Vagina (tissue), 2 donors: ENCODE measurements around the gene PDCD7. TPM values are rescaled to one million over a fixed set of nuclear protein-coding genes. Genes with fewer than 3 reads are reported as not detected.
A peak's percentile ranks its signal among the peaks of the same experiment; 100 is the strongest.

ENCODE experiments used
- DNase-seq, 2 donors: peaks; one replicate each; pipeline ENCODE4 v3.0.0-alpha.2; 2017; ENCODE audit errors: extremely low spot score in 2 of 2
- H3K27ac ChIP-seq: fragments of 200-600 bp; sonication (generic); one replicate; pipeline ENCODE4 v1.5.1; 2019
- H3K27me3 ChIP-seq: fragments of 200-600 bp; sonication (generic); one replicate; pipeline ENCODE4 v1.5.1; 2019
- H3K36me3 ChIP-seq, 2 donors: fragments of 200-600 bp; sonication (generic); one replicate each; pipeline ENCODE4 v1.5.1; 2017 to 2019
- H3K4me1 ChIP-seq: fragments of 200-600 bp; sonication (generic); one replicate; pipeline ENCODE4 v1.5.1; 2019
- H3K4me3 ChIP-seq, 2 donors: fragments of 200-600 bp; sonication (generic); 1 replicate in 1 of 2; 2 replicates in 1 of 2; pipeline ENCODE4 v1.5.1; 2016 to 2019
- H3K9me3 ChIP-seq: fragments of 200-600 bp; sonication (generic); one replicate; pipeline ENCODE4 v1.5.1; 2019
- CTCF ChIP-seq, 3 experiments: fragments of 450-650 bp in 2 of 3; fragments of 200-600 bp in 1 of 3; sonication (generic) in 1 of 3; IDR thresholded peaks; one replicate each; pipeline ENCODE4 v1.5.1; 2017 to 2019; ENCODE audit warnings: antibody characterized with exemption in 3 of 3, mild to moderate bottlenecking in 2 of 3, moderate library complexity in 2 of 3
- POLR2A ChIP-seq, 2 donors: fragments of 450-650 bp; IDR thresholded peaks; one replicate each; pipeline ENCODE4 v1.6.1; 2017; ENCODE audit warnings: antibody characterized with exemption in 2 of 2, mild to moderate bottlenecking in 2 of 2, moderate library complexity in 2 of 2
- POLR2AphosphoS5 ChIP-seq, 2 donors: sonication (generic); formaldehyde crosslinking; IDR thresholded peaks; one replicate each; pipeline ENCODE4 v1.9.0; 2017; ENCODE audit warnings: antibody characterized with exemption in 2 of 2, mild to moderate bottlenecking in 2 of 2, low read depth in 1 of 2; ENCODE audit not compliant: insufficient read depth in 1 of 2
- intact Hi-C: fragments of 100-400 bp; cut with DNase I; formaldehyde crosslinking; loops from one replicate; pipeline ENCODE4 v1.15.1; 2023
- total RNA-seq: library from RNA; depleted of rRNA; stranded (reverse); fragments of >200 nt; gene quantifications from one replicate; pipeline ENCODE4 v1.2.3, GENCODE V29; 2016

The PDCD7 gene
- total RNA-seq, 1 donor from 2014 or later = 16.5 TPM

- Histone ChIP-seq H3K4me1 (peaks cover 31% of the 10 kb centered on the region), H3K9me3 (no peaks in the 10 kb centered on the region), H3K36me3 (peaks cover 0 to 68% of the 10 kb centered on the region in 2 donors), H3K27ac (no peak overlapping the region), H3K27me3 (no peaks in the 10 kb centered on the region), H3K4me3 (no peak overlapping the region)
- intact Hi-C loops = no loop called here
- TF ChIP-seq POLR2AphosphoS5 (IDR thresholded peaks at IDR 0.05; ENCODE audit: insufficient read depth in 1 of 2, low read depth in 1 of 2) (no peak), CTCF (IDR thresholded peaks at IDR 0.05) (no peak), POLR2A (IDR thresholded peaks at IDR 0.05) (no peak)
- no peak for DNase-seq
Measured at GRCh38 chr15:65176056-65176455, 42.4 kb upstream of the PDCD7 start.

GRCh38 chr15:65175511-65175910 lies 41.9 kb upstream of the PDCD7 start:
- no peak for DNase-seq
- Histone ChIP-seq H3K36me3 (peaks cover 0 to 71% of the 10 kb centered on the region in 2 donors), H3K4me1 (peaks cover 25% of the 10 kb centered on the region), H3K9me3 (no peaks in the 10 kb centered on the region), H3K27me3 (no peaks in the 10 kb centered on the region), H3K27ac (no peak overlapping the region), H3K4me3 (no peak overlapping the region)
- intact Hi-C loops = no loop called here
- TF ChIP-seq POLR2A (IDR thresholded peaks at IDR 0.05) (no peak), POLR2AphosphoS5 (IDR thresholded peaks at IDR 0.05; ENCODE audit: insufficient read depth in 1 of 2, low read depth in 1 of 2) (no peak), CTCF (IDR thresholded peaks at IDR 0.05) (no peak)

GRCh38 chr15:65174509-65174908 lies 40.9 kb upstream of the PDCD7 start:
- no peaks in the 10 kb centered on the region for H3K27me3 ChIP-seq
- intact Hi-C loops = no loop called here
- no peak for DNase-seq
- H3K36me3 ChIP-seq = peaks cover 0 to 74% of the 10 kb centered on the region in 2 donors
- no peak overlapping the region for H3K4me3 ChIP-seq
- TF ChIP-seq POLR2A (IDR thresholded peaks at IDR 0.05) = no peak
- no peak for TF ChIP-seq POLR2AphosphoS5 (IDR thresholded peaks at IDR 0.05; ENCODE audit: insufficient read depth in 1 of 2, low read depth in 1 of 2)
- TF ChIP-seq CTCF (IDR thresholded peaks at IDR 0.05) = no peak
- peaks cover 15% of the 10 kb centered on the region for H3K4me1 ChIP-seq
- no peaks in the 10 kb centered on the region for H3K9me3 ChIP-seq
- H3K27ac ChIP-seq = no peak overlapping the region

DNA sequence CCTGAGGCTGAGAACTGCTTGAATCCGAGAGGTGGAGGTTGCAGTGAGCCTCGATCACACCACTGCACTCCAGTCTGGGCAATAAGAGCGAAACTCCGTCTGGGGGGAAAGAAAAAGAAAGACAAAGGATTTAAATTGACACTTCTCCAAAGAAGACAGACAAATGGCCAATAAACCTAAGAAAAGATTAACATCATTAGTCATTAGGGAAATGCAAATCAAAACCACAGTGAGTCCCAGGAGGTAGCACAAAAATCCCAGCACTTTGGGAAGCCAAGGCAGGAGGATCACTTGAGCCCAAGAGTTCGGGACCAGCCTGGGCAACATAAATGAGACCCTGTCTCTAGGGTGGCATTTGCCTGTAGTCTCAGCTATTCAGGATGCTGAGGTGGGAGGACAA lies 38.9 kb upstream of the PDCD7 start:
- no peak overlapping the region for H3K27ac ChIP-seq

DNA sequence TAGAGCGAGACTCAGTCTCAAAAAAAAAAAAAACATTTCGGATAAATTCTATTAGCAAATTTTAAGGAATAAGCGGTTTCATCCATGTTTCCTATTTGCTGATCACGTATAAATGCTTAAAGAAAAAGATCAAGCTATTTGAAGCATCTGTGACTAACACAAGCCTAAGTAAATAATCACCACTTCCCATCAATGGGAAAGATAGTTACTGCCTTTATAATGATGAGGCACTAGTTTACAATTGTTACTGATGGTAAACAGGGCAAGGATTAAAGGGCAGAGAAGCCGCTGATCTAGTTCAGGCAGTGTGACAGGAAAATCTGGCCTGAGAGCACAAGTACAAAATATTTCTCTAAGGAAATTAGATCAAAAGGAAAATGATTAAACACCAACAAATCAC lies 37.8 kb upstream of the PDCD7 start:
- Histone ChIP-seq H3K36me3 (peaks cover 0 to 52% of the 10 kb centered on the region in 2 donors), H3K4me3 (no peak overlapping the region), H3K9me3 (no peaks in the 10 kb centered on the region), H3K4me1 (no peaks in the 10 kb centered on the region), H3K27me3 (no peaks in the 10 kb centered on the region), H3K27ac (no peak overlapping the region)
- no peak for DNase-seq
- TF ChIP-seq POLR2AphosphoS5 (IDR thresholded peaks at IDR 0.05; ENCODE audit: insufficient read depth in 1 of 2, low read depth in 1 of 2) (peak in 1 of 2 donors; percentile 29), POLR2A (IDR thresholded peaks at IDR 0.05) (no peak), CTCF (IDR thresholded peaks at IDR 0.05) (no peak)
- intact Hi-C loops = no loop called here

More for the DNA sequence above, 38.9 kb upstream of the PDCD7 start:
- Histone ChIP-seq H3K27me3 (no peaks in the 10 kb centered on the region), H3K36me3 (peaks cover 0 to 61% of the 10 kb centered on the region in 2 donors), H3K4me1 (peaks cover 1% of the 10 kb centered on the region), H3K4me3 (no peak overlapping the region), H3K9me3 (no peaks in the 10 kb centered on the region)
- no peak for DNase-seq
- intact Hi-C loops = no loop called here
- TF ChIP-seq CTCF (IDR thresholded peaks at IDR 0.05) (no peak), POLR2A (IDR thresholded peaks at IDR 0.05) (no peak)
